ENCODE measurements around the gene KRT86.
"Not testable (repeated sequence)": the region's sequence is repeated elsewhere in the genome, so short reads cannot be mapped to it uniquely, and the experiment has no call there.

GRCh38 chr12:52257922-52258321 lies 16.5 kb upstream of the KRT86 start:
- TF ChIP-seq CTCF (IDR thresholded peaks at IDR 0.05; ENCODE audit: low read depth, low read length); POLR2A (IDR thresholded peaks at IDR 0.05; ENCODE audit: extremely low read depth, insufficient read length); MAX (IDR thresholded peaks at IDR 0.05; ENCODE audit: low read depth, low read length); MYC (IDR thresholded peaks at IDR 0.05; ENCODE audit: low read depth, low read length): not testable (repeated sequence)

Measured in NB4 (cell line).